Stimulated activated CD8-positive, alpha-beta memory T cell treated with anti-CD3 and anti-CD28 coated beads, Interleukin-4, amount 100 ng/mL, for 48 hours (primary cell): Measurements from ENCODE around the gene LRP3.
"Not testable (repeated sequence)": the region's sequence is repeated elsewhere in the genome, so short reads cannot be mapped to it uniquely, and the experiment has no call there.

Experiments
- DNase-seq: peaks from one replicate; pipeline ENCODE4 v3.0.0-alpha.2; 2020

LRP3 gene

GRCh38 chr19:33176670-33177416, 17.3 kb upstream of the LRP3 start:
- peak; percentile 99 for DNase-seq

DNA sequence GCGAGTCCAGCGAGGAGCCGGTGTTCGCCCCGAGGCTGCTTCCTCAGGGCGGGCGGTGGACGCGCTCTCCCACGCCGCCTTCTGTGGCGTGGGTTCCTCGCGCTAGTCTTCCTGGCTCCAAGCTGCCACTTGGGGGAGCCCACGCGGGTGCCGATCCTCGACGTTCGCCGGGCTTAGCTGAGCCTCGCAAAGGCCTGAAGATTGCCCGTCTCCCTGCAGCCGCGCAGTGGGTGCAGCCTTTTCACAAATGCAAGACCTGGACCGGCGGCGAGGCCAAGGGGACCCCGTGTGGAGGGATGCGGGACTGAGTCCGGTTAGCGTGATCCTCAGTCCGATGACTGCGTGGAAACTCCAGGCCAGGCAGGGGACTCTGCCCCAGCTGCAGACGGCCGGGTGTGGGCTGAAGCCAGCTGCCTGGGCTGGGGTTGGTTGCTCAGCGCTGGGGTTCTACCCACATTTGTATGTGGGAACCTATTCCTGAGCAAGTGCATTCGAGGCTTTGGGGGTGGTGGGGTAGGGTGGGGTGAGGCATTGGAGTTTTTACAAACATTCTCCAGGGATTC, 16.6 kb upstream of the LRP3 start:
- DNase-seq = no peak

DNA sequence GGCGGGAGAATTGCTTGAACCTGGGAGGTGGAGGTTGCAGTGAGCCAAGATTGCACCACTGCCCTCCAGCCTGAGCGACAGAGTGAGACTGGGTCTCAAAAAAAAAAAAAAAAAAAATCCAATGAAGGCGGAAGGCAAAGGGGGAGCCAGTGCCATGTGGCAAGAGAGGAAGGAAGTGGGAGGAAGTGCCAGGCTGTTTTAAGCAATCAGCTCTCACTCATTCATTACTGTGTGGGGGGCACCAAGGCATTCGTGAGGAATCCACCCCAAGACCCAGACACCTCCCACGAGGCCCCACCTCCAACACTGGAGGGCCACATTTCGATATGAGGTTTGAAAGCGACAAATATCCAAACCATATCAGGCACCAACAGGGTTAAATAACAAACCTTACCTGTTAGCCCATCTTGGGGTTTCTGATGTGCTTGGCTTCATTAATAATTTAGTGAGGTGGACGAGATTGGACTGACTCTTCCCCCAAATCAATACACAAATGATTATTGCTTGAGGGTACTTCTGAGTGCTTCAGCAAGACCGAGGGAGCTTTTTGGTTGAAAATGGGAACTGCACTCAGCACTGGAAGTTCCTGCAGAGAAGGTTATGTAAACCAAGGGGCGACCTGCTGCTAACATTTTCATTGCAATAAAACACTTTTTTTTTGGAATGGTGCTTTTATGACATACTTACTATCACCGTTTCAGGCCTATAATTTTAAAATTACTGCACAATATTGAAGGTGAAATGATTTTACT, 7.5 kb upstream of the LRP3 start:
- no peak for DNase-seq

GRCh38 chr19:33187183-33187540, 7.0 kb upstream of the LRP3 start:
- no peak for DNase-seq

DNA sequence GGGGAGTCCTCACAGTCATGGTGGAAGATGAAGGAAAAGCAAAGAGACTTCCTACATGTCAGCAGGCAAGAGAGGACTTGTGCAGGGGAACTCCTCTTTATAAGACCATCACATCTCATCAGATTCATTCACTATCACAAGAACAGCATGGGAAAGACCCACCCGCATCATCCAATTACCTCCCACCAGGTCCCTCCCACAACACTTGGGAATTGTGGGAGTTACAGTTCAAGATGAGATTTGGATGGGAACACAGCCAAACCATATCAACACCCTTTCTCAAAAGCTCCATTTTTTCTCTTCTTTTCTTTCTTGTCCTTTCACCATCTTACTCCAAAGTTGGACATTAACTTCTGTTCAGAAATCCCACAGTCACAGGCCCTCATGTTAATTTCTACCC, 4.7 kb upstream of the LRP3 start:
- no peak for DNase-seq

DNA sequence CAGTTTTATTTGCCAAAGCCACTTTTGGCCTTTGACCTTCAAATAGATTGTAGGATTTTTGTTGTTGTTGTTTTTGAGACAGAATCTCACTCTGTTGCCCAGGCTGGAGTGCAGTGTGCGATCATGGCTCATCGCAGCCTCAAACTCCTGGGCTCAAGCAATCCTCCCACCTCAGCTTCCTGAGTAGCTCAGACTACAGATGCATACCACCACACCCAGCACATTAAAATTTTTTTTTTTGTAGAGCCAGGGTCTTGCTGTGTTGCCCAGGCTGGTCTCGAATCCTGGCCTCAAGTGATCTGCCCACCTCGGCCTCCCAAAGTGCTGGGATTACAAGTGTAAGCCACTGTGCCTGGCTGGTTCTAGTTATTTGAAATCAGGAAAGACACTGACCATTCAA, 3.0 kb upstream of the LRP3 start:
- not testable (repeated sequence) for DNase-seq

DNA sequence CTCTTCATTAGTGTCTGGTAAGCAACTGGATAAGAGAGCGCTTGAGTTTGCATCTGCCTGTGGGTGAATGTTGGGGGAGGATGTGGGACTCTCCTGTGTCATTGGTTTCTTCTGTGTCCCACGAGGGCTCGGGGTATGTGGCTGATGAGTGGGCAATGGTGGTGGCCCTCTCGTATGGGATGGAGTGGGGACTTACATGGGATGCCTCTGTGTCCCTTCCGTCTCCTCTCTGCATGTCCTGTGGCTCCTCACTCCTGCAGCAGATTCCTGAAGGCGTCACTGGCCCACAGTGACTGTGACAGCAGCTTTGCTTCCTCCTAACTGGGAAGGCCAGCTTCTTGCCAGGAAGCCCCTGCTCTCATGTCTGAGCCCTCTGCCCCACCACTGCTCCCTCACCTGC, 2.6 kb upstream of the LRP3 start:
- no peak for DNase-seq

DNA sequence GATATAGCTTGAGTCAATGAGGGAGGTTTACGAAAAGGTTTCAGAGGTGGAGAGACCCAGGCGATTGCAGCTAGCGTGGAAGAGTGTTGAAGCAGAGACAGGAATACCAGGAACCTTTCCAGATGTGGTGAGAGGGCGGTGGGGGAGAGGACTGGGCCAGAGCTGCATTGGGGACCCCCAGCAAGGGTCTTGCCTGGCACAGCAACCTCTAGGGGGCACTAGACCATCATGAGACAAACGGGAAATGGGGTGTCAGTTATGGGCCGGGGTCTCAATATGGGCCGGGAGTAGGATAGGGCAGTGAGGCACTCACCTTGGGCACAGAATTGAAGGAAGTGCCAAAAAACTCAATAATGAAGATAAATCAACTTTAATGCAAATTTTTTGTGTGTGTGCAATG, 2.1 kb upstream of the LRP3 start:
- DNase-seq = no peak

- no peak for DNase-seq
Observed at GRCh38 chr19:33193269-33193864, 763 bp upstream of the LRP3 start.

GRCh38 chr19:33194532-33194885, 379 bp downstream of the LRP3 start:
- DNase-seq = no peak

GRCh38 chr19:33194886-33195644, 935 bp downstream of the LRP3 start:
- no peak for DNase-seq

GRCh38 chr19:33195645-33196347, 1.7 kb downstream of the LRP3 start:
- no peak for DNase-seq

GRCh38 chr19:33196446-33197193, 2.5 kb downstream of the LRP3 start:
- DNase-seq = no peak

DNA sequence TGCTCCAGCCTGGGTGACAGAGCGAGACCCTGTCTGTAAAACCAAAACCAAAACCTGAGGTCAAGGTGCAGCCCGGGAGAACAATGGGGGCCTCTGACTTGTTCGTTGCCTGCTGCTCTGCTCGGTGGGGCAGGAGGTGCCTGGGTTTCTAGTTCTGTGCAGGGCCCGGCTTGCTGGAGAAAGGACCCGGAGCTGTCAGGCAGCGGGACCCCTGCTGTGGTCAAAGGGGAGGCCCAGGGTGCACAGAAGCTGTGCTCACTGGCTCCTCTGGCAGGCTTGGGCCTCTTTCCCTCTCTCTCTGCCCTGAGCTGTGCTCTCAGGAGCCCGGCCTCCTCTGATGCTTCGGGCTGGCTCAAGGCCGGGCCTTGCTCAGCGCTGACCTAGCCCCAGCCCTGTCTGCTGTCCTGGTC, 3.5 kb downstream of the LRP3 start:
- no peak for DNase-seq

GRCh38 chr19:33198169-33198568, 4.0 kb downstream of the LRP3 start:
- DNase-seq = no peak

- no peak for DNase-seq
Observed at GRCh38 chr19:33199441-33200265, 5.5 kb downstream of the LRP3 start.

DNA sequence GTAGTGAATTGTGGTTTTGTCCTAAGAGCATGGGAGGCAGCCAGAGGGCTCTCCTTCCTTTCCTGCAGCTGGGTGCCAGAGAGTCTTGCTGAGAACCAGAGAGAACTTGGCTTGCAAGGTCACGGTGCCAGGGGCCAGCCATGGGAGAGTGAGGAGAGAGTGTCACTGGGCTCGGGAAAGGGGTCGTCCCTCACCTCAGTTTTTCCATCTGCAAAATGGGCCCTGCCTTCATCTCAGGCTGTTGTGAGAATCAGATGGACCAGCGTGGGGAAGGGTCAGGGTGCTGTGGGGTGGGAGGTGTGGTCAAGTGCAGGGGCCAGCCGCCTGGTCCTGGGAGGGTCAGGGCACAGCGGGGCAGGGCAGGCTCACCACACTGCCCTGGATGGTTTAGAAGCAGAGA, 7.3 kb downstream of the LRP3 start:
- no peak for DNase-seq

GRCh38 chr19:33201886-33202545, 7.9 kb downstream of the LRP3 start:
- no peak for DNase-seq

- no peak for DNase-seq
Observed at GRCh38 chr19:33202546-33203507, 8.7 kb downstream of the LRP3 start.
